Neural crest cell (in vitro differentiated cells): ENCODE data around the gene CDH23. TPM values are rescaled to one million over a fixed set of nuclear protein-coding genes. Genes with fewer than 3 reads are reported as not detected.

Source experiments
- DNase-seq: peaks from one replicate; pipeline ENCODE4 v3.0.0; 2021; ENCODE audit warnings: low read depth, mixed read lengths, low spot score
- H3K27ac Mint-ChIP-seq: one replicate; pipeline ENCODE4 v1.8.0; 2021; ENCODE audit warnings: mild to moderate bottlenecking, mixed read lengths; ENCODE audit not compliant: unreplicated experiment
- H3K27me3 Mint-ChIP-seq: 2 replicates; pipeline ENCODE4 v1.8.0; 2021; ENCODE audit warnings: low read depth, mild to moderate bottlenecking, mixed read lengths
- H3K36me3 Mint-ChIP-seq: 2 replicates; pipeline ENCODE4 v1.8.0; 2021; ENCODE audit warnings: low read depth, mild to moderate bottlenecking, mixed read lengths
- H3K4me1 Mint-ChIP-seq: 2 replicates; pipeline ENCODE4 v1.8.0; 2021; ENCODE audit warnings: mixed read lengths
- H3K4me3 Mint-ChIP-seq: one replicate; pipeline ENCODE4 v1.8.0; 2021; ENCODE audit warnings: mild to moderate bottlenecking, mixed read lengths
- H3K9me3 Mint-ChIP-seq: 2 replicates; pipeline ENCODE4 v1.8.0; 2021; ENCODE audit warnings: mixed read lengths
- total RNA-seq: library from RNA; stranded (reverse); gene quantifications from 2 replicates; pipeline ENCODE4 v1.2.1, GENCODE V29; 2021
- TF ChIP-seq, protein P1 (sequence below): fragments of 200-600 bp; sonication (generic); conservative IDR thresholded peaks from 2 replicates; pipeline ENCODE4 v1.5.0; 2021; ENCODE audit warnings: antibody characterized with exemption, mild to moderate bottlenecking

Gene CDH23
- total RNA-seq, 1 donor from 2014 or later, result 2.6 TPM

DNA sequence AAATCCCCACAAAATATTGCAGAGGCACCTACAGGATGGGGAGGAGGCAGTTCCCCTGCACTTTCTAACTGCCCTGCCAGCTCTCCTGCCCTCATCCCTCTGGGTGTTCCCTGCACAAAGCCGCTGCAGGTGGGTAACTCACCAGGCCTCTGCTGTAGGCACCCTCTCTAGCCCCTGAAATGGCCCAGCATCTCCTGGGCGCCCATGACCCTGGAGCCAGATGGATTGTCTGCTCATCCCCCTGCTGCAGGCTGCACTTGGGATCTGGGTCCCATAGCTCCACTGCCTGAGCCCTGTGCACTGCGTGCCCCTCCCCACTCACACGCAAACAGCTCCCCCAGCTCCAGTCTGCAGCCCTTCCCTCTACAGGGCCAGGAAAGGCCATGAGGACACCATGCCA lies 192.0 kb downstream of the CDH23 start:
- H3K27me3 Mint-ChIP-seq, result peaks cover 4% of the 10 kb centered on the region
- TF ChIP-seq, protein P1, sequence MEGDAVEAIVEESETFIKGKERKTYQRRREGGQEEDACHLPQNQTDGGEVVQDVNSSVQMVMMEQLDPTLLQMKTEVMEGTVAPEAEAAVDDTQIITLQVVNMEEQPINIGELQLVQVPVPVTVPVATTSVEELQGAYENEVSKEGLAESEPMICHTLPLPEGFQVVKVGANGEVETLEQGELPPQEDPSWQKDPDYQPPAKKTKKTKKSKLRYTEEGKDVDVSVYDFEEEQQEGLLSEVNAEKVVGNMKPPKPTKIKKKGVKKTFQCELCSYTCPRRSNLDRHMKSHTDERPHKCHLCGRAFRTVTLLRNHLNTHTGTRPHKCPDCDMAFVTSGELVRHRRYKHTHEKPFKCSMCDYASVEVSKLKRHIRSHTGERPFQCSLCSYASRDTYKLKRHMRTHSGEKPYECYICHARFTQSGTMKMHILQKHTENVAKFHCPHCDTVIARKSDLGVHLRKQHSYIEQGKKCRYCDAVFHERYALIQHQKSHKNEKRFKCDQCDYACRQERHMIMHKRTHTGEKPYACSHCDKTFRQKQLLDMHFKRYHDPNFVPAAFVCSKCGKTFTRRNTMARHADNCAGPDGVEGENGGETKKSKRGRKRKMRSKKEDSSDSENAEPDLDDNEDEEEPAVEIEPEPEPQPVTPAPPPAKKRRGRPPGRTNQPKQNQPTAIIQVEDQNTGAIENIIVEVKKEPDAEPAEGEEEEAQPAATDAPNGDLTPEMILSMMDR, result no peak
- no peak overlapping the region for H3K4me3 Mint-ChIP-seq

DNA sequence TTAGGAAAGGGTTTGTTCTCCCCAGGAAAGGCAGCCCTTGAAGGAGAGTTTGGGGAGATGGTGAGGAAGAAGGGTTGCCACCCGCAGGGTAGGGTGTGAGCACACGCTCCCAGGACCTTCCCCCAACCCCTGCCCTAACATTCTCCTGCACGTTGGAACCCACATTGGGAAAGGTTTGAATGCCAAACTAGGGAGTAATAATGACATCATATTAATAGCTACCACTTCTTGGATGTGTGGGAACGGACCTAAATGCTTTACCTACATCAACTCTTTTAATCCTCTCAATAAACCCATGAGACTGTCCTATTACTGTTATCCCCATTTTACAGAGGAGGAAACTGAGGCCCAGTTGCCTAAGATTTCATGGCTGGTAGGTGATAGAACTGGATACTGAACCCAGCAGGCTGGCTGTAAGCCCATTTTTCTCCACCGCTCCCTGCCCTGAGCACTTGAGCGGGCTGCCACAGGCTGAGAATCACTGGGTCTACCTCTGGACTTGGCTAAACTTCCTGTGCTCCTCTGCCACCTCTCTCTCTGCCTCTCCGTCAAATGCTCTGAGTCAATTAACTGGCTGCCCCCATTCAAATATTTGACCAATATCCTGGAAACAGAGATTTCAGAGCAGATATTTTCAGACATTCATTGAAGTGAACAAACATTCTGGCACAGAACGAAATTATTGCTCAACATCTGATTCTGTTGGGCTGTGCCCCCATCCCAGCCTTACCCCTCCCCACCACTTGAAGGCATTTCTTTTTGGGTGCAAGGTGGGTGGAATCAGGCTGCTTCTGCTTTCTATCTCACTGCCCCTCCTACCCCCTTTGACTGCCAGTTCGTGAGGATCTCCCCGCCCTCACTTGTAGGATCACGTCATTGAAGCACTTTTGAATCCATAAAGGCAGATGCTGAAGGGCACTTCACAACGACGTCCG lies 193.2 kb downstream of the CDH23 start:
- Mint-ChIP-seq H3K9me3 (no peaks in the 10 kb centered on the region), H3K27ac (no peak overlapping the region), H3K27me3 (peaks cover 4% of the 10 kb centered on the region), H3K36me3 (no peaks in the 10 kb centered on the region), H3K4me3 (no peak overlapping the region), H3K4me1 (no peaks in the 10 kb centered on the region)
- no peak for DNase-seq
- TF ChIP-seq, protein P1, result no peak

More for the DNA sequence above, 192.0 kb downstream of the CDH23 start:
- no peaks in the 10 kb centered on the region for H3K9me3 Mint-ChIP-seq
- H3K4me1 Mint-ChIP-seq, result no peaks in the 10 kb centered on the region
- DNase-seq, result no peak
- no peaks in the 10 kb centered on the region for H3K36me3 Mint-ChIP-seq
- no peak overlapping the region for H3K27ac Mint-ChIP-seq

DNA sequence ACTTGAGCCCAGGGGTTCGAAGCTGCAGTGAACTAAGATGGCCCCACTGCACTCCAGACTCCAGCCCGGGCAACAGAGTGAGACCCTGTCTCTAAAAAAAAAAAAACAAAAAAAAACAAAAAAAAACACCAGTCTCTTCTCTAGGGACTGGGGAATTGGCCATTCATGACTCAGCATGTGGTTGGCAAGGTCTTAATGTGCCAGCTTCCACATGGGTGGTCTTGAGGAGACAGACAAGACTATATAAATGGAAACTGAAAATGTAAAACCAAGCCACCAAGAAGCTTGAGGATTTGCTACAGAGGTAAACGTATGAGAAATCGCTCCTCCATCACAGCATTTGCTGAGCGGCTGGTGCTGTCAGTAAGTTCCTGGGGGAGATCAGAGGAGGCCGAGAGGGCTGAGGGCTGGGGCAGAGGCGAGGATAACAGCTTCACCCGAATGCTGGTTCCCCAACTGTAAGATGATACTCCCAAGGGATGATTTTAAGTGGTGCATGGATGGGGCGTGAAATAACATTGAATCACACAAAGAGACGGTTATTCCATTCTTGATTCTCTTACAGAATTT lies 194.1 kb downstream of the CDH23 start:
- no peak for DNase-seq
- peaks cover 4% of the 10 kb centered on the region for H3K27me3 Mint-ChIP-seq
- H3K27ac Mint-ChIP-seq, result no peak overlapping the region
- TF ChIP-seq, protein P1, result no peak
- no peak overlapping the region for H3K4me3 Mint-ChIP-seq
- H3K9me3 Mint-ChIP-seq, result no peaks in the 10 kb centered on the region
- H3K4me1 Mint-ChIP-seq, result no peaks in the 10 kb centered on the region
- H3K36me3 Mint-ChIP-seq, result no peaks in the 10 kb centered on the region

DNA sequence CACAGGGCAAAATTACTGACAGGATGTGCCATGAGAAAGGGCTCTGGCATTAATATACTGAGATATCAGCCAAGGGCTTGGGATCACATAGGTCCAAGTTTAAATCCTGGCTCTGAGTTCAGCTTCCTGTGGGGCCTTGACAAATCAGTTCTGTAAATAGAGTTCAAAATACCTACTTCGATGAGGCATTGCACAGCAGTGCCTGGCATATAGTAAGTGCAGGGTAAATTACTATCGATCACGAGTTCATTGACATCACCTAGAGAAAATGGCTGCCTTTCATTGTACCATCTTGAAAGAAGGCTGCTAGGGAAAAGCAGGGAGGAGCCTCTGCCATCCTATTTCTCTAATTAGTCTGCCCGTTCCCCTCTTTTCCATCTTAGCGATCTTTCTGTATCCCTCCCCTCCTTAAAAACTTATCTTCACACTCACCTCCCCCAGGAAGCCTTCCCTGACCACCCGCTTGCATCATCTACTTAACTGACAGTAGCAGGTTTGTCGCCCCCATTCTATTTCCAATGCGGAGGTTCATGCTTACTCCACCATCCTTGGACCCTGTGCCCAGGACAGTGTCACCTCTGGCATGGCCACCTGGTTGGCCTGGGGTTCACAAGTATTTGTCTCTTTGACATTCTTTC lies 198.3 kb downstream of the CDH23 start:
- H3K27ac Mint-ChIP-seq, result no peak overlapping the region
- H3K4me3 Mint-ChIP-seq, result no peak overlapping the region
- no peak for DNase-seq
- no peaks in the 10 kb centered on the region for H3K9me3 Mint-ChIP-seq
- H3K4me1 Mint-ChIP-seq, result peaks cover 4% of the 10 kb centered on the region
- no peaks in the 10 kb centered on the region for H3K27me3 Mint-ChIP-seq
- no peaks in the 10 kb centered on the region for H3K36me3 Mint-ChIP-seq
- TF ChIP-seq, protein P1, result no peak

DNA sequence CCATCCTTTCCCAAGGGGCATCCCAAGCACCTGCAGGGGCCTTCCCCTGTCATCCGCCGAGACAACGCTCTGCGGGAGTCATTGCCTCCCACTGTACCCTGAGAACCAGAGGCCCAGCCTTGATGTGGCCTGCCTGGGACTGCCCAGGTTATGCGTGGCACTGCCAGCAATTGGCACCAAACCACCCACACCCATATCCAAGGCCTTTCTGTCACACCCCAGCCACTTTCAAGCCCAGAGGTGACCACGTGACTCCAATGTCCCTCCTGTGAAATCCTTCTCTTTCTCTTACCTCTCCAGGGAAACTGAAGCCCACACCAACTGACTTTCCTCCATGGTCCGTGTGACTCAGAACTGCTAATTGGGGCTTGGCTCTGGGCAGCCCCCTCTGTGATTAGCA lies 198.9 kb downstream of the CDH23 start:
- TF ChIP-seq, protein P1, result no peak
- Mint-ChIP-seq H3K4me1 (peaks cover 4% of the 10 kb centered on the region), H3K36me3 (no peaks in the 10 kb centered on the region), H3K4me3 (no peak overlapping the region), H3K9me3 (no peaks in the 10 kb centered on the region), H3K27ac (no peak overlapping the region), H3K27me3 (no peaks in the 10 kb centered on the region)
- DNase-seq, result no peak
